Ishikawa (cell line): ENCODE results near the gene MAPK8IP2.

ENCODE experiments used
- CEBPB ChIP-seq: IDR thresholded peaks from 2 replicates; pipeline ENCODE4 v1.6.1; 2012
- CREB1 ChIP-seq: IDR thresholded peaks from 2 replicates; pipeline ENCODE4 v1.6.1; 2012; ENCODE audit warnings: low read depth
- EGR1 ChIP-seq: IDR thresholded peaks from 2 replicates; pipeline ENCODE4 v1.6.1; 2012
- EP300 ChIP-seq: IDR thresholded peaks from 2 replicates; pipeline ENCODE4 v1.6.1; 2012; ENCODE audit warnings: borderline replicate concordance
- FOXM1 ChIP-seq: IDR thresholded peaks from 2 replicates; pipeline ENCODE4 v1.6.1; 2012; ENCODE audit warnings: low read depth, borderline replicate concordance
- RAD21 ChIP-seq: IDR thresholded peaks from 2 replicates; pipeline ENCODE4 v1.6.1; 2012; ENCODE audit warnings: low read depth
- TAF1 ChIP-seq: IDR thresholded peaks from 2 replicates; pipeline ENCODE4 v1.6.1; 2012; ENCODE audit warnings: low read depth, mild to moderate bottlenecking
- TCF12 ChIP-seq: IDR thresholded peaks from 2 replicates; pipeline ENCODE4 v1.6.1; 2012; ENCODE audit warnings: low read depth
- YY1 ChIP-seq: IDR thresholded peaks from 2 replicates; pipeline ENCODE4 v1.6.1; 2012; ENCODE audit warnings: low read depth
- ZBTB7A ChIP-seq: IDR thresholded peaks from 2 replicates; pipeline ENCODE4 v1.6.1; 2012; ENCODE audit warnings: low read depth
- TF ChIP-seq, protein P1 (sequence below): IDR thresholded peaks from 2 replicates; pipeline ENCODE4 v1.6.1; 2012
- TF ChIP-seq, protein P2 (sequence below): IDR thresholded peaks from 2 replicates; pipeline ENCODE4 v1.6.1; 2012

DNA sequence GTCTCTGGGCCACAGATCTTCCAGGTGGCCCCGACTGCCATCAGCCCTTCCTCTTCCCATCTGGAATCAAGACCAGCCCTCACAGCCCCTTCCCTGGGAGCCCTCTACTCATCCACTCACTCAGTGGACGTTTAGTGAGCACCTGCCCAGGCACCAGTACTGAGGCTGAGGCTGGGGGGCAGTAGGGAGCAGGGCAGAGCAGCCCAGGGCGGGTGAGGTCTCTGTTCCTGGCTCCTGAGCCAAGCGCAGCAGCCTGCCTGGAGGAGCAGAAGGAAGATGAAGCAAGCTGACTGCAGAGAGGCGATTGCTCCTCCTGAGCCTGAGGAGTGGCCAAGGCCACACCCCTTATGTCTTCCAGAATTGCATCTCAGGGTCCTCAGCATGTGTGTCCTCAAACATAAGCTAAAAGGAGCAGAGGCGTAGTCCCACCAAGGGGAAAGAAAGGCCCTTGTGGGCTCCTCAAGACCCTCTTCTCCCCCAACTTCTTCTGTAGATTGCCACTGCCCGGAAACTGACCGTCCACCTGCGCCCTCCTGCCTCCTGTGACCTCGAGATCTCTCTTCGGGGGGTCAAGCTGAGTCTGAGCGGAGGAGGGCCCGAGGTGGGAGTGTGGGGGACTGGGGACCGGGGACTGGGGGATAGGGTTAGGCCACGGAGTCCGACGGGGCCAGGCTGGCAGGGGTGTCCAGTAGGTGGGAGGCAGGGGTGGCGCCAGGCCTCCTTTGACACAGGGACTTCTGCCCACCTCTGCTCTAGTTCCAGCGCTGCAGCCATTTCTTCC is 5.8 kb downstream of the MAPK8IP2 start:
- no peak for TF ChIP-seq YY1
- no peak for TF ChIP-seq CREB1
- no peak for TF ChIP-seq TAF1
- no peak for TF ChIP-seq RAD21
- TF ChIP-seq CEBPB, result no peak
- TF ChIP-seq, protein P1, sequence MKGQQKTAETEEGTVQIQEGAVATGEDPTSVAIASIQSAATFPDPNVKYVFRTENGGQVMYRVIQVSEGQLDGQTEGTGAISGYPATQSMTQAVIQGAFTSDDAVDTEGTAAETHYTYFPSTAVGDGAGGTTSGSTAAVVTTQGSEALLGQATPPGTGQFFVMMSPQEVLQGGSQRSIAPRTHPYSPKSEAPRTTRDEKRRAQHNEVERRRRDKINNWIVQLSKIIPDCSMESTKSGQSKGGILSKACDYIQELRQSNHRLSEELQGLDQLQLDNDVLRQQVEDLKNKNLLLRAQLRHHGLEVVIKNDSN, result no peak
- TF ChIP-seq, protein P2, sequence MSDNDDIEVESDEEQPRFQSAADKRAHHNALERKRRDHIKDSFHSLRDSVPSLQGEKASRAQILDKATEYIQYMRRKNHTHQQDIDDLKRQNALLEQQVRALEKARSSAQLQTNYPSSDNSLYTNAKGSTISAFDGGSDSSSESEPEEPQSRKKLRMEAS, result no peak
- TF ChIP-seq EP300, result no peak
- TF ChIP-seq FOXM1, result no peak
- no peak for TF ChIP-seq EGR1
- no peak for TF ChIP-seq TCF12
- no peak for TF ChIP-seq ZBTB7A
